WERI-Rb-1 (cell line): ENCODE measurements around the gene IFT52.

Source experiments
- DNase-seq: peaks from one replicate; pipeline ENCODE4 v3.0.0-alpha.2; 2020
- H3K27ac ChIP-seq: fragments of 250-450 bp; sonication (Bioruptor Pico); 2 replicates; pipeline ENCODE4 v1.5.1; 2020; ENCODE audit warnings: mild to moderate bottlenecking, moderate library complexity
- H3K27me3 ChIP-seq: fragments of 250-450 bp; sonication (Bioruptor Pico); 2 replicates; pipeline ENCODE4 v1.5.1; 2021; ENCODE audit warnings: mild to moderate bottlenecking, low read depth, moderate library complexity; ENCODE audit not compliant: insufficient read depth, severe bottlenecking
- H3K36me3 ChIP-seq: fragments of 250-450 bp; sonication (Bioruptor Pico); 2 replicates; pipeline ENCODE4 v1.5.1; 2020; ENCODE audit warnings: mild to moderate bottlenecking, moderate library complexity
- H3K4me3 ChIP-seq: 2 replicates; pipeline ENCODE4 v1.5.1; 2011; ENCODE audit warnings: low read depth, mild to moderate bottlenecking, control low read depth, low read length
- H3K9me3 ChIP-seq: fragments of 250-450 bp; sonication (Bioruptor Pico); 2 replicates; pipeline ENCODE4 v1.5.1; 2021; ENCODE audit warnings: mild to moderate bottlenecking, moderate library complexity; ENCODE audit not compliant: severe bottlenecking
- CTCF ChIP-seq: IDR thresholded peaks from 2 replicates; pipeline ENCODE4 v1.5.1; 2011; ENCODE audit warnings: low read depth, mild to moderate bottlenecking, control low read depth, inconsistent platforms, low read length

The IFT52 gene

GRCh38 chr20:43694763-43695162 lies 104.0 kb downstream of the IFT52 start:
- Histone ChIP-seq H3K36me3 (peaks cover 64% of the 10 kb centered on the region), H3K4me3 (no peak overlapping the region), H3K27me3 (no peaks in the 10 kb centered on the region), H3K9me3 (no peaks in the 10 kb centered on the region), H3K27ac (no peak overlapping the region)
- TF ChIP-seq CTCF, result no peak
- no peak for DNase-seq

GRCh38 chr20:43695571-43695970 lies 104.8 kb downstream of the IFT52 start:
- Histone ChIP-seq H3K36me3 (peaks cover 67% of the 10 kb centered on the region), H3K9me3 (no peaks in the 10 kb centered on the region), H3K4me3 (no peak overlapping the region), H3K27ac (no peak overlapping the region), H3K27me3 (no peaks in the 10 kb centered on the region)
- TF ChIP-seq CTCF, result no peak
- DNase-seq, result no peak
